Nephron progenitor cell (in vitro differentiated cells): ENCODE results near the gene NAXD.

ENCODE experiments used
- DNase-seq: peaks from one replicate; pipeline ENCODE4 v3.0.0; 2021
- H3K27ac Mint-ChIP-seq: 2 replicates; pipeline ENCODE4 v1.8.0; 2021; ENCODE audit warnings: mild to moderate bottlenecking, moderate library complexity, mixed read lengths
- H3K27me3 Mint-ChIP-seq: 2 replicates; pipeline ENCODE4 v1.8.0; 2021; ENCODE audit warnings: mild to moderate bottlenecking, low read depth, mixed read lengths; ENCODE audit not compliant: poor library complexity
- H3K36me3 Mint-ChIP-seq: 2 replicates; pipeline ENCODE4 v1.8.0; 2021; ENCODE audit warnings: low read depth, mixed read lengths
- H3K4me1 Mint-ChIP-seq: 2 replicates; pipeline ENCODE4 v1.8.0; 2021; ENCODE audit warnings: mixed read lengths
- H3K4me3 Mint-ChIP-seq: 2 replicates; pipeline ENCODE4 v1.8.0; 2021; ENCODE audit warnings: mild to moderate bottlenecking, moderate library complexity, mixed read lengths
- H3K9me3 Mint-ChIP-seq: 2 replicates; pipeline ENCODE4 v1.8.0; 2021; ENCODE audit warnings: mild to moderate bottlenecking, moderate library complexity, mixed read lengths
- TF ChIP-seq, protein P1 (sequence below): fragments of 200-600 bp; sonication (generic); IDR thresholded peaks from 2 replicates; pipeline ENCODE4 v1.5.0; 2021; ENCODE audit warnings: antibody characterized with exemption

The NAXD gene

DNA sequence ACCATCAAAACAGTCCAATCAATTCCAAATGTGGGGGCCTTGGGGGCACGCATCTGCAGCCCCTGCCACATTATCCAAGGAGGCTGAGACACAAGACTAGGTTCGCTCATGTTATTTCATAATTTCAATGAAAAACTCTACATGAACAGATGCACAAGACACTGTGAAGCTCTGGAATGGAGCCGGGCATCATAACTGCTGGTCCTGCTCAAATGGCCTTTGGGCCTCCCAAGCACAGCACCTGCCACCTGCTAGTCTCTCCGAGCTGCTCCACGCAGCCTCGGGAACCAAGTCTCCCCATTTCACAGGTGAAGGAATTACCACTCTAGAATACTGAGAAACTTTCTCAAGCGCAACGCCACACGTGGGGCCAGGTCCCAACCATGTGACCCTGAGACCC, 73.7 kb downstream of the NAXD start:
- TF ChIP-seq, protein P1, sequence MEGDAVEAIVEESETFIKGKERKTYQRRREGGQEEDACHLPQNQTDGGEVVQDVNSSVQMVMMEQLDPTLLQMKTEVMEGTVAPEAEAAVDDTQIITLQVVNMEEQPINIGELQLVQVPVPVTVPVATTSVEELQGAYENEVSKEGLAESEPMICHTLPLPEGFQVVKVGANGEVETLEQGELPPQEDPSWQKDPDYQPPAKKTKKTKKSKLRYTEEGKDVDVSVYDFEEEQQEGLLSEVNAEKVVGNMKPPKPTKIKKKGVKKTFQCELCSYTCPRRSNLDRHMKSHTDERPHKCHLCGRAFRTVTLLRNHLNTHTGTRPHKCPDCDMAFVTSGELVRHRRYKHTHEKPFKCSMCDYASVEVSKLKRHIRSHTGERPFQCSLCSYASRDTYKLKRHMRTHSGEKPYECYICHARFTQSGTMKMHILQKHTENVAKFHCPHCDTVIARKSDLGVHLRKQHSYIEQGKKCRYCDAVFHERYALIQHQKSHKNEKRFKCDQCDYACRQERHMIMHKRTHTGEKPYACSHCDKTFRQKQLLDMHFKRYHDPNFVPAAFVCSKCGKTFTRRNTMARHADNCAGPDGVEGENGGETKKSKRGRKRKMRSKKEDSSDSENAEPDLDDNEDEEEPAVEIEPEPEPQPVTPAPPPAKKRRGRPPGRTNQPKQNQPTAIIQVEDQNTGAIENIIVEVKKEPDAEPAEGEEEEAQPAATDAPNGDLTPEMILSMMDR, result no peak
- Mint-ChIP-seq H3K36me3 (peaks cover 53% of the 10 kb centered on the region), H3K4me1 (peaks cover 19% of the 10 kb centered on the region), H3K27ac (no peak overlapping the region), H3K9me3 (no peaks in the 10 kb centered on the region), H3K27me3 (no peaks in the 10 kb centered on the region), H3K4me3 (no peak overlapping the region)
- DNase-seq, result no peak
